C4-2B (cell line): ENCODE data around the gene WDR74.
A peak's percentile ranks its signal among the peaks of the same experiment; 100 is the strongest.

Source experiments
- H3K27ac ChIP-seq: fragments of 450-650 bp; 2 replicates; pipeline ENCODE4 v1.5.1; 2017
- CTCF ChIP-seq: fragments of 450-650 bp; conservative IDR thresholded peaks from 2 replicates; pipeline ENCODE4 v1.5.1; 2017; ENCODE audit warnings: mild to moderate bottlenecking
- ZFX ChIP-seq: fragments of 450-650 bp; IDR thresholded peaks from 2 replicates; pipeline ENCODE4 v1.6.1; 2017

WDR74 gene

GRCh38 chr11:62881579-62882430 lies 42.4 kb upstream of the WDR74 start:
- no peak for TF ChIP-seq ZFX
- TF ChIP-seq CTCF, result peak; percentile 62

GRCh38 chr11:62880803-62881578 lies 41.6 kb upstream of the WDR74 start, which contains the start of gene SLC3A2:
Gene SLC3A2 (plus strand): TSS chr11:62880896. CDS start chr11:62881024, 128 bp downstream.
- peak within 1 kb of the TSS; percentile 91 for H3K27ac ChIP-seq
- TF ChIP-seq ZFX (no peak; the same call in 1 of the 2 replicates), CTCF (peak; percentile 89)

More at GRCh38 chr11:62881579-62882430, 42.4 kb upstream of the WDR74 start:
- H3K27ac ChIP-seq, result peak overlapping the region; percentile 91

- TF ChIP-seq ZFX (no peak), CTCF (no peak)
- H3K27ac ChIP-seq, result peak overlapping the region; percentile 91
Observed at GRCh38 chr11:62880231-62880802, 40.9 kb upstream of the WDR74 start.

- TF ChIP-seq ZFX (no peak), CTCF (no peak)
- peak overlapping the region; percentile 91 for H3K27ac ChIP-seq
Observed at GRCh38 chr11:62879235-62879978, 40.0 kb upstream of the WDR74 start.

- no peak for TF ChIP-seq CTCF
- no peak overlapping the region for H3K27ac ChIP-seq
Observed at GRCh38 chr11:62876712-62877111, 37.3 kb upstream of the WDR74 start.

GRCh38 chr11:62875698-62876478 lies 36.5 kb upstream of the WDR74 start:
- no peak for TF ChIP-seq CTCF
- H3K27ac ChIP-seq, result peak overlapping the region; percentile 9; the same call in 1 of the 2 replicates
